Hypothalamus (tissue), 51 donors: ENCODE measurements around the gene SLC36A1.
A peak's percentile ranks its signal among the peaks of the same experiment; 100 is the strongest.
"Not testable (repeated sequence)": the region's sequence is repeated elsewhere in the genome, so short reads cannot be mapped to it uniquely, and the experiment has no call there.

ENCODE experiments used
- DNase-seq, 51 donors: peaks; one replicate each; lab custom pipeline; 2025; lab: John Stamatoyannopoulos, UW

SLC36A1 gene

GRCh38 chr5:151447174-151448037 lies at the start of gene SLC36A1:
Gene SLC36A1, plus strand, starts transcription at chr5:151447603. Its CDS starts 11,190 bp downstream, at chr5:151458793.
- peak; percentile 35 to 96 (median 90) for DNase-seq

- DNase-seq, result no peak
These were observed 41.9 kb upstream of the SLC36A1 start for GRCh38 chr5:151405334-151406160.

- no peak for DNase-seq
These were observed 41.0 kb upstream of the SLC36A1 start for GRCh38 chr5:151406322-151406947.

GRCh38 chr5:151408591-151409230 lies 38.7 kb upstream of the SLC36A1 start:
- DNase-seq, result no peak

GRCh38 chr5:151413800-151414199 lies 33.6 kb upstream of the SLC36A1 start:
- no peak for DNase-seq

- no peak for DNase-seq
These were observed 32.9 kb upstream of the SLC36A1 start for GRCh38 chr5:151414536-151414935.

GRCh38 chr5:151417712-151418111 lies 29.7 kb upstream of the SLC36A1 start:
- no peak for DNase-seq

- DNase-seq, result no peak
These were observed 27.3 kb upstream of the SLC36A1 start for GRCh38 chr5:151420127-151420526.

GRCh38 chr5:151424892-151425523 lies 22.4 kb upstream of the SLC36A1 start:
- DNase-seq, result no peak

- DNase-seq, result not testable (repeated sequence)
These were observed 21.1 kb upstream of the SLC36A1 start for GRCh38 chr5:151426347-151426746.

- DNase-seq, result no peak
These were observed 20.1 kb upstream of the SLC36A1 start for GRCh38 chr5:151427258-151427657.

- DNase-seq, result no peak
These were observed 16.7 kb upstream of the SLC36A1 start for GRCh38 chr5:151430731-151431130.

GRCh38 chr5:151431666-151432065 lies 15.7 kb upstream of the SLC36A1 start:
- DNase-seq, result no peak

- DNase-seq, result no peak
These were observed 15.2 kb upstream of the SLC36A1 start for GRCh38 chr5:151432210-151432609.

- DNase-seq, result no peak
These were observed 12.7 kb upstream of the SLC36A1 start for GRCh38 chr5:151434570-151435237.

- peak in 24 of 51 donors; percentile 16 to 75 (median 40) for DNase-seq
These were observed 909 bp downstream of the SLC36A1 start for GRCh38 chr5:151448038-151448985.

- DNase-seq, result no peak
These were observed 1.9 kb downstream of the SLC36A1 start for GRCh38 chr5:151449297-151449696.

GRCh38 chr5:151449839-151450238 lies 2.4 kb downstream of the SLC36A1 start:
- DNase-seq, result no peak
